D721Med (cell line): Measurements from ENCODE around the gene SDHA.
"Not testable (repeated sequence)": the region's sequence is repeated elsewhere in the genome, so short reads cannot be mapped to it uniquely, and the experiment has no call there.

Source experiments
- DNase-seq: peaks from one replicate; pipeline ENCODE4 v3.0.0; 2011; ENCODE audit warnings: low spot score; ENCODE audit not compliant: insufficient read length
- FAIRE-seq: peaks from 2 replicates; lab custom pipeline; 2011; peaks lifted over from hg19 to GRCh38; lab: Jason Lieb, UNC
- CTCF ChIP-seq: IDR thresholded peaks from 2 replicates; pipeline ENCODE4 v1.5.1; 2012; ENCODE audit warnings: mild to moderate bottlenecking, control low read depth; ENCODE audit not compliant: insufficient read depth; ENCODE audit errors: missing control alignments

SDHA gene

GRCh38 chr5:230711-231110 is 12.6 kb downstream of the SDHA start:
- no peak for TF ChIP-seq CTCF
- FAIRE-seq, result no peak

GRCh38 chr5:231661-232060 is 13.5 kb downstream of the SDHA start:
- no peak for TF ChIP-seq CTCF
- FAIRE-seq (no peak), DNase-seq (no peak)

More at GRCh38 chr5:230711-231110, 12.6 kb downstream of the SDHA start:
- no peak for DNase-seq

- not testable (repeated sequence) for FAIRE-seq, DNase-seq
These were observed 15.3 kb downstream of the SDHA start for GRCh38 chr5:233426-233825.

- DNase-seq, result no peak
- no peak for TF ChIP-seq CTCF
- no peak for FAIRE-seq
These were observed 16.3 kb downstream of the SDHA start for GRCh38 chr5:234450-234849.

- FAIRE-seq, DNase-seq: not testable (repeated sequence)
These were observed 17.4 kb downstream of the SDHA start for GRCh38 chr5:235527-235926.

- FAIRE-seq, DNase-seq: not testable (repeated sequence)
These were observed 19.8 kb downstream of the SDHA start for GRCh38 chr5:237931-238330.

GRCh38 chr5:240550-240949 is 22.4 kb downstream of the SDHA start:
- FAIRE-seq, DNase-seq: not testable (repeated sequence)

GRCh38 chr5:241045-241669 is 23.0 kb downstream of the SDHA start:
- DNase-seq, FAIRE-seq: not testable (repeated sequence)

GRCh38 chr5:243683-244367 is 25.7 kb downstream of the SDHA start:
- not testable (repeated sequence) for DNase-seq, FAIRE-seq

GRCh38 chr5:245717-246116 is 27.6 kb downstream of the SDHA start:
- not testable (repeated sequence) for FAIRE-seq, DNase-seq

- FAIRE-seq, DNase-seq: not testable (repeated sequence)
These were observed 32.3 kb downstream of the SDHA start for GRCh38 chr5:250396-250795.

GRCh38 chr5:251016-251415 is 32.9 kb downstream of the SDHA start:
- FAIRE-seq, DNase-seq: not testable (repeated sequence)

GRCh38 chr5:251538-251937 is 33.4 kb downstream of the SDHA start:
- not testable (repeated sequence) for FAIRE-seq, DNase-seq

GRCh38 chr5:251975-252374 is 33.9 kb downstream of the SDHA start:
- not testable (repeated sequence) for FAIRE-seq

More at GRCh38 chr5:251975-252374, 33.9 kb downstream of the SDHA start:
- not testable (repeated sequence) for DNase-seq
